ENCODE measurements around the gene CNTROB. TPM values are rescaled to one million over a fixed set of nuclear protein-coding genes. Genes with fewer than 3 reads are reported as not detected.

The CNTROB gene
- total and polyA plus RNA-seq, 4 donors = 6.0 to 39.1 (median 23.8) TPM

DNA sequence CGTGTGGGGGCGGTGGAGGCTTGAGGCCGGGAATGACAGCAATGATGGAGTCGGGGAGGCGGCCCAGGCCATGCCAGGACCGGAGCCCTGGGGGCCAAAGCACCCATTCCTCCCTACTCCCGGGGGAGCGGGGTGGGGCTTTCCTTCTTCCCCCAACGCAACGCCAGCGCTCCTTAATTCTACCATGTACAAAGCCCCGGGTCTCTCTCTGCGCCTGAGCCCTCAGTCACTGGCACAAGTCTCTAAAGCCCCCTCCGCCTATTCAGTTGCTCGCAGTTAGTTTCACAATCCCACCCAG lies 15.7 kb upstream of the CNTROB start:
- Histone ChIP-seq H3K27me3 (ENCODE audit: control insufficient read depth in 1 of 2, insufficient read depth in 2 of 2, low read length in 1 of 2) (no peaks in the 10 kb centered on the region), H3K4me1 (ENCODE audit: control insufficient read depth in 1 of 2, insufficient read depth in 2 of 2, low read length in 2 of 2) (no peaks in the 10 kb centered on the region), H3K27ac (ENCODE audit: low read depth in 1 of 2, low read length in 2 of 2) (peak overlapping the region in 1 of 2 donors; percentile 76), H3K9me3 (ENCODE audit: control insufficient read depth, low read length) (no peaks in the 10 kb centered on the region), H3K4me3 (ENCODE audit: low read length in 2 of 2) (peak overlapping the region in 1 of 2 donors; percentile 6), H3K36me3 (ENCODE audit: control insufficient read depth in 1 of 2, insufficient read depth in 2 of 2, low read length in 1 of 2) (no peaks in the 10 kb centered on the region)
- peak in 1 of 2 donors; percentile 74 for DNase-seq
- intact Hi-C loops (cut with DNase I) = no loop called here
- no peak for ATAC-seq (ENCODE audit: low FRiP score)
- WGBS, 2 donors = 21 to 26% methylated on average over 14 to 15 of the region's 15 CpGs

DNA sequence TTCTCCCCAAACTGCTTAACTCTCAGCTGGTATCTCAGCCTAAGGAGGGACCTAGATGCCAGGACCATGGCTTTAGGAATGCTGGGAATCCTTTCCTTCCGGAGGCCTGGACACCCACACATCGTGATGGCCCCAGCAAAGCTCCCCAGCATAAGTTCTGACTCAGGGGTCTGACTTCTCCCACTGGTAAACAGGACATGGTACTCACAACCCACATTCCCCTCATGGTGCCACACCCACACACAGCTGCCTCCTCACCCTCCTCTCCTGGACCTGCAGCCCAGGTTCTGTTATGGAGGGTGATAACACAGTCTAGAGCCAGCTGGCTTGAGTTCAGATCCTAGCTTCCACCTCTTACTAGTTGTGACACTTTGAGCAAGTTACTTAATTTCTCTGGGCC lies 15.2 kb upstream of the CNTROB start:
- DNase-seq (peak; percentile 19 to 48), ATAC-seq (ENCODE audit: low FRiP score) (no peak)
- Histone ChIP-seq H3K27me3 (ENCODE audit: control insufficient read depth in 1 of 2, insufficient read depth in 2 of 2, low read length in 1 of 2) (no peaks in the 10 kb centered on the region), H3K9me3 (ENCODE audit: control insufficient read depth, low read length) (no peaks in the 10 kb centered on the region), H3K36me3 (ENCODE audit: control insufficient read depth in 1 of 2, insufficient read depth in 2 of 2, low read length in 1 of 2) (no peaks in the 10 kb centered on the region), H3K27ac (ENCODE audit: low read depth in 1 of 2, low read length in 2 of 2) (peak overlapping the region in 1 of 2 donors; percentile 76), H3K4me3 (ENCODE audit: low read length in 2 of 2) (no peak overlapping the region), H3K4me1 (ENCODE audit: control insufficient read depth in 1 of 2, insufficient read depth in 2 of 2, low read length in 2 of 2) (no peaks in the 10 kb centered on the region)
- 42 to 50% methylated on average over 2 of the region's 2 CpGs for WGBS, 2 donors
- intact Hi-C loops (cut with DNase I) = no loop called here

DNA sequence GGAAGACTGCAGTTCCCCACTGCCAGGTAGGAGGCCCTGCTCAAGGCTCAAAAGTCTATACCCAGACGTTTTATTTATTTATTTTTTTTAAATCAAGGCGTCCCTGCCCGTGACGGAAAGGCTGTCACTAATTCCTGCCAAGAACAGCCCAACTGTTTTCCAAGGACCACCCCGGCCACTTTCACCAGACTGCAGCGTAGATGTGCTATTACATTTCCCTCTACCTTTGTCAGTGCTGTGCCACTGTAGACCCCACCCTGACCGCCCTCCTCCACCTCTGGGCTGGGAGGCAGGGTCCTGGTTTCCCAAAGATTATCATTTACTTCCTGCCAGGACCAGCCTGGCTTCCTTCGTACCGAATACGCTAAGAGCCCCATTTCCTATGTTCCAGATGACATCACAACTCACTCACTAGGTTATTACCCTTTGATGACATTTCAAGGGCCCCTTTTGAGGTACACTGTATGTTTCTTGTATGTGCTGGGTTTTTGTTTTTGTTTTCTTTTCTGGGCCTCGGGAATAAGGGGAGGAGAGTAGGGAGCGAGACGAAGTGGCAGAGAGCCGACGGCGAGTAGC lies 9.6 kb upstream of the CNTROB start:
- Histone ChIP-seq H3K9me3 (ENCODE audit: control insufficient read depth, low read length) (no peaks in the 10 kb centered on the region), H3K4me3 (ENCODE audit: low read length in 2 of 2) (peak overlapping the region in 1 of 2 donors; percentile 21), H3K4me1 (ENCODE audit: control insufficient read depth in 1 of 2, insufficient read depth in 2 of 2, low read length in 2 of 2) (no peaks in the 10 kb centered on the region), H3K27ac (ENCODE audit: low read depth in 1 of 2, low read length in 2 of 2) (no peak overlapping the region), H3K36me3 (ENCODE audit: control insufficient read depth in 1 of 2, insufficient read depth in 2 of 2, low read length in 1 of 2) (no peaks in the 10 kb centered on the region), H3K27me3 (ENCODE audit: control insufficient read depth in 1 of 2, insufficient read depth in 2 of 2, low read length in 1 of 2) (no peaks in the 10 kb centered on the region)
- 13 to 16% methylated on average over 16 of the region's 16 CpGs for WGBS, 2 donors
- DNase-seq (no peak), ATAC-seq (ENCODE audit: low FRiP score) (no peak)
- intact Hi-C loops (cut with DNase I) = loop anchor here in 1 of 2 donors (5.0 kb wide), 1 partner anchor 60 kb away; no protein-coding TSS in a partner anchor

DNA sequence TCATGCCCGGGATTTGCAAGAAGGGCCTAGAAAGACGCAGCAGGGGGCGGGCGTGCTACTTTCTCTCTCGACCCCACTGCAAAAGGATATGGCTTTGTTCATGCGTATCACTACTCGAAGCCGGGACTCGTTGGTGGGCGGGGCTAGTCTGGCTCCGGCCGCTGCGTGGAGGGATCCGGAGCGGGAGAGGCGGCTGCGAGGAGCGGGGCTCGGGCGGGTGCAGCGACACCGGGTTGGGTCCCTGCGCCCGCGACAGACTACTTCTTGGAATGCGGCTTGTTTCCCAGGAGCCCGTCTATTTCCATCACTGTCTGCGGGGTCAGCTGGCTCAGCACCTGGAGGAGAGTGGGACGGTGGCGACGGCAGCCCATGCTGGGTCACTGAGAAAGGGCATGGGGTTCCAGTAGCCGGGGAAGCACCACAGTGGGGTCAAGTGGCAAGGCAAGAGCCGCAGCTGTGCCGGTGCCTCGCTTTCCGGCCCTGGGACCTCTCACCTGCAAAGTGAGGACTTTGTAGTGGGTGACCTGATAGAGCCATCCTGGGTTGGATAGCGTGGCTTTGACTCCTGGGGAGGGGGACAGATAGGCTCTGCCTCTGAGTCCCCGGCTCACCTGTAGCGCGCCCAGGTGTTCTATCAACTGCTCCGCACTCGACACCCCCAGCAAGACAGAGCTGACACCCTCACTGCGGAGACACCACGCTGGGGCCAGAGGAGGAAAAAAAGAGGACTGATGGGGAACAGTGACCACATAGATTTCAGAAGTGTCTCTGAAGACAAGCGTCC lies 9.0 kb upstream of the CNTROB start:
- DNase-seq = peak; percentile 92 to 94
- Histone ChIP-seq H3K36me3 (ENCODE audit: control insufficient read depth in 1 of 2, insufficient read depth in 2 of 2, low read length in 1 of 2) (no peaks in the 10 kb centered on the region), H3K27me3 (ENCODE audit: control insufficient read depth in 1 of 2, insufficient read depth in 2 of 2, low read length in 1 of 2) (no peaks in the 10 kb centered on the region), H3K27ac (ENCODE audit: low read depth in 1 of 2, low read length in 2 of 2) (no peak overlapping the region), H3K4me3 (ENCODE audit: low read length in 2 of 2) (peak overlapping the region in 1 of 2 donors; percentile 21), H3K4me1 (ENCODE audit: control insufficient read depth in 1 of 2, insufficient read depth in 2 of 2, low read length in 2 of 2) (no peaks in the 10 kb centered on the region), H3K9me3 (ENCODE audit: control insufficient read depth, low read length) (no peaks in the 10 kb centered on the region)
- 21 to 22% methylated on average over 43 to 45 of the region's 45 CpGs for WGBS, 2 donors
- intact Hi-C loops (cut with DNase I) = loop anchor here in 1 of 2 donors (5.0 kb wide), 1 partner anchor 61 kb away; no protein-coding TSS in a partner anchor
- ATAC-seq (ENCODE audit: low FRiP score) = peak; percentile 92

DNA sequence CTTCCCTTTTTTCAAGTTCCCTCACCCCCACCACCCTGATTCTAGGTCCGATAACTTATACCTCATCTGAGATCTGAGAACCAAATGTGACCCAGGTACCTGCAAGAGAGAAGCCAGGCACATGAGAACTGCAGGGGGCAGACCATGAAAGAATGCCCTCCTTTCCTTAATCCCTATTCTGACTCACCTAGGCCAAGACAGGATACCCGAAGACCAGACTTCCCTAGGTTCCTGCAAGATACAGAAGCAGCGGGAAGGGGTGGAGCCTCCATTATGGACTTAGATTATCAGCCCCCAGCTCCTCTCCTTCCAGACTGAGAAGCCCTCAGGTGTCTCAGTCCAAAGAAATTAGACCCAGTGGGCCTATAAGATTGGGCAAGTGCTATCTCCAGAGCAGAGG lies 4.4 kb upstream of the CNTROB start:
- H3K36me3 ChIP-seq (ENCODE audit: control insufficient read depth in 1 of 2, insufficient read depth in 2 of 2, low read length in 1 of 2) = no peaks in the 10 kb centered on the region
- WGBS, 2 donors = 84 to 94% methylated on average over 3 of the region's 3 CpGs
- no peak for ATAC-seq (ENCODE audit: low FRiP score)

DNA sequence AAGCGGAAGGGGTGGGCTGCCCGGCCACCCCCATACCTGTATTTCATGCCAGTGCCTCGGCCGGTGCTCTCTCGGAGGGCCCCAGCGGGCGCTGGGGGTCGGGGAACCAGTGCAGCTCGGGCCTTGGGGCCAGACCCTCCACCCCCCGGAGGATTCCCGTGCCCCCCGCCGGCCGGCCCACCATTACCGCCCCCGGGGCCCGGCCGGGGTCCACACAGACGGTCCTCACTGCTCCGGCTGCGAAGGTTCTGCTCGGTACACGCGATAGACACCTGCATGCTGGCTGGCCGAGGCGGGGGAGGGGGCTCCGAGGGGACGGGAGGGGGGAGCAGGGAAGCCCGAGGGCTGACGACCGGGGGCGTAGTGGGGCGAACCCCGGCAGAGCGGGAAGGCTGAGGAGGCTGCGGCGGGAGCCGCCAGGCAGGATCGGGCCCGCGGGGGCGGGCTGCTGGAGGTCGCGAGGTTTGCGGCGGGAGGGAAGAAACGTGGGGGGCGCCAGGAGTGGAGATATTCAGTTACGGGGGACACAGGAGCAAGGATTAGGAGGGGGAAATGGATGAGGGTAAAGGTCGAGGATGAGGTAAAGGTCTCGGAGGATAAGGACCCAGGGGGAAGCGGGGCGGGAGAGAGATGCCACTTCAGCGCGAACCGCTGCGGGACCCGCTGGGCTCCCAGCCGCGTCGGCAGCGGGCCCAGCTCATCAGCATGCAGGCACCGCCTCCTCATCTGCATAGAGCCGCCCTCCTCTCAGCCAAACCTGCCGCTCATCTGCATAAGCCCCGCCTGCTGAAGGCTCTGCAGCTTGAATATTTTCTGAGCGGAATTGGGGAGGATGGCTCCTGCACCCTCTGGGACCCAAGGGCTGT lies 2.6 kb upstream of the CNTROB start, which contains the start of gene KCNAB3:
KCNAB3 (minus strand) TSS at position 699 of the 866 bp plus-strand sequence; CDS start at position 278, 421 bp downstream.
- H3K9me3 ChIP-seq (ENCODE audit: control insufficient read depth, low read length) = no peaks in the 10 kb centered on the region
- no peaks in the 10 kb centered on the region for H3K36me3 ChIP-seq (ENCODE audit: control insufficient read depth in 1 of 2, insufficient read depth in 2 of 2, low read length in 1 of 2)
- H3K4me3 ChIP-seq (ENCODE audit: low read length in 2 of 2) = no peak within 1 kb of the TSS
- 32 to 39% methylated on average over 62 to 67 of the region's 67 CpGs for WGBS, 2 donors
- DNase-seq (peak in 1 of 2 donors; percentile 64), ATAC-seq (ENCODE audit: low FRiP score) (no peak)
- H3K27me3 ChIP-seq (ENCODE audit: control insufficient read depth in 1 of 2, insufficient read depth in 2 of 2, low read length in 1 of 2) = no peaks in the 10 kb centered on the region
- no peaks in the 10 kb centered on the region for H3K4me1 ChIP-seq (ENCODE audit: control insufficient read depth in 1 of 2, insufficient read depth in 2 of 2, low read length in 2 of 2)
- intact Hi-C loops (cut with DNase I) = loop anchor here in 1 of 2 donors (10.0 kb wide), 1 partner anchor 125 kb away; no protein-coding TSS in a partner anchor
- no peak within 1 kb of the TSS for H3K27ac ChIP-seq (ENCODE audit: low read depth in 1 of 2, low read length in 2 of 2)

More for the DNA sequence above, 4.4 kb upstream of the CNTROB start:
- no peak for DNase-seq
- H3K4me3 ChIP-seq (ENCODE audit: low read length in 2 of 2) = no peak overlapping the region
- intact Hi-C loops (cut with DNase I) = no loop called here
- no peaks in the 10 kb centered on the region for H3K4me1 ChIP-seq (ENCODE audit: control insufficient read depth in 1 of 2, insufficient read depth in 2 of 2, low read length in 2 of 2)
- H3K27ac ChIP-seq (ENCODE audit: low read depth in 1 of 2, low read length in 2 of 2) = no peak overlapping the region
- H3K27me3 ChIP-seq (ENCODE audit: control insufficient read depth in 1 of 2, insufficient read depth in 2 of 2, low read length in 1 of 2) = no peaks in the 10 kb centered on the region
- H3K9me3 ChIP-seq (ENCODE audit: control insufficient read depth, low read length) = no peaks in the 10 kb centered on the region

DNA sequence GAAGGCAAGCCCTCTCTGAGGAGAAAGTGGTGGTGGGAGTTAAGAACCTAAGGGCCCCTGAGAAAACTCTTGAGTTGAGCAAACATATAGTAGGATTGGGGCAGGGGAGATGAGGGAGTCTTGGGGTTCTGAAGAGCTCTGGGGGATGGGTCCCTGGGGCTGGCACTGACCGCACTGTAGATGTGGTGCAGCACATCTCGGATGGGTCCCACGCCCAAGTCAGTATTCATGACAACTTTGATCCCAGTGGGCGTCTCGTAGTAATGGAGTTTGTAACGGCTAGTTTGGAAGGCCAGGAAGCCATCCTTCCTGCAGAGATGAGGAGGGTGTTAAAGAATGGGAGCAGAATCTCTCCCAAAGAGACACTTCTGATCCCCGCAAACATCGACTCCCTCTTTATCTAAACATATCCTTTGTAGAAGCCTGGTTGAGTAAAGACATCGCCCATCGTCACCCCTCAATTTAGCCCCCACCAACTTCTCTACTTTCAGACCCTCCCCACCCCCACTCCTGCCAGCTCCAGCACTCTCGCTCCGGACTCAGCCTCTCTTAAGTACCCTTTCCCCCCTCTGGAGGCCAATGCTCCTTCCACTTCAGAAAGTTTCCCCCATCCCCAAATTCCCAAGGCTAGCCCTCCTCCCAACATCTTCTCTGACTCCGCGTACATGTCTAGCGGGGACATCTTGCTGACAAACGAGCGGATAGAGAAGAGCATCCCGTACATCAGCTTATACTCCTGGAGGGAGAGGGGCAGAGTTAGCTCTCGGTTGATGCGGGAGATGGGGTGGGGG lies 970 bp upstream of the CNTROB start:
- no peak overlapping the region for H3K27ac ChIP-seq (ENCODE audit: low read depth in 1 of 2, low read length in 2 of 2)
- no peaks in the 10 kb centered on the region for H3K9me3 ChIP-seq (ENCODE audit: control insufficient read depth, low read length)
- H3K4me3 ChIP-seq (ENCODE audit: low read length in 2 of 2) = peak overlapping the region; percentile 45 to 59
- intact Hi-C loops (cut with DNase I) = loop anchor here in 1 of 2 donors (10.0 kb wide), 1 partner anchor 124 kb away; no protein-coding TSS in a partner anchor
- ATAC-seq (ENCODE audit: low FRiP score) (no peak), DNase-seq (no peak)
- WGBS, 2 donors = 38% methylated on average over 20 of the region's 20 CpGs
- no peaks in the 10 kb centered on the region for H3K27me3 ChIP-seq (ENCODE audit: control insufficient read depth in 1 of 2, insufficient read depth in 2 of 2, low read length in 1 of 2)
- no peaks in the 10 kb centered on the region for H3K4me1 ChIP-seq (ENCODE audit: control insufficient read depth in 1 of 2, insufficient read depth in 2 of 2, low read length in 2 of 2)
- H3K36me3 ChIP-seq (ENCODE audit: control insufficient read depth in 1 of 2, insufficient read depth in 2 of 2, low read length in 1 of 2) = no peaks in the 10 kb centered on the region

DNA sequence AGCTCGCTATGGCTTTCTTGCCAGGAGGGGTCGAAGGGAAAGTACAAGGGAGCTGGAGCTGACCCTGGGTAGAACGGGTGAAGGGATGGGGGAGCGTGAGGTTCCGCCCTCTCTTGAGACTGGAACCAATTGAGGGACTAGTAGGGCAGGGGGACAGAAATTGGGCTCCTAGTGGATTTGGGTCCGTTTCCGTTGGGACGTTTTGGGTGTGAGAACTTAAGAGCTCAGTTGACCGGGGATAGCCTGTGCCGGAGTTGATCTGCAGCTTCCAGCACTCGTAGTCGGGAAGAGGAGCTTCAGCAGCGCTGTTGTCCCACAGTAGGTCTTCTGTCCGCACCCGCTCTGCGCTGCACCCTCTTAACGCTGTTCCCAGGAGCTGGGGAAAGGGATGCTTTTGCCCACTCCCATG lies 481 bp downstream of the CNTROB start:
- no peak for DNase-seq
- intact Hi-C loops (cut with DNase I) = loop anchor here in 1 of 2 donors (1.0 to 10.0 kb wide), 2 partner anchors 43 to 122 kb away; no protein-coding TSS in a partner anchor

More for the DNA sequence above, 481 bp downstream of the CNTROB start:
- Histone ChIP-seq H3K4me1 (ENCODE audit: control insufficient read depth in 1 of 2, insufficient read depth in 2 of 2, low read length in 2 of 2) (no peaks in the 10 kb centered on the region), H3K27me3 (ENCODE audit: control insufficient read depth in 1 of 2, insufficient read depth in 2 of 2, low read length in 1 of 2) (no peaks in the 10 kb centered on the region), H3K4me3 (ENCODE audit: low read length in 2 of 2) (peak overlapping the region; percentile 40 to 61), H3K9me3 (ENCODE audit: control insufficient read depth, low read length) (no peaks in the 10 kb centered on the region), H3K36me3 (ENCODE audit: control insufficient read depth in 1 of 2, insufficient read depth in 2 of 2, low read length in 1 of 2) (peaks cover 0 to 2% of the 10 kb centered on the region in 2 donors), H3K27ac (ENCODE audit: low read depth in 1 of 2, low read length in 2 of 2) (no peak overlapping the region)
- peak; percentile 61 for ATAC-seq (ENCODE audit: low FRiP score)
- WGBS, 2 donors = 0 to 1% methylated on average over 17 of the region's 17 CpGs
